Uterus (tissue), 2 donors: ENCODE results near the gene CSNK1E.

ENCODE experiments used
- CTCF ChIP-seq, 4 experiments: fragments of 200-600 bp in 2 of 4; fragments of 450-650 bp in 2 of 4; sonication (generic) in 2 of 4; IDR thresholded peaks; one replicate each; pipeline ENCODE4 v1.5.1; 2016 to 2019; ENCODE audit warnings: antibody characterized with exemption in 4 of 4, mild to moderate bottlenecking in 2 of 4, moderate library complexity in 1 of 4
- POLR2A ChIP-seq, 2 donors: fragments of 450-650 bp; IDR thresholded peaks; one replicate each; pipeline ENCODE4 v1.6.1; 2016; ENCODE audit warnings: antibody characterized with exemption in 2 of 2, mild to moderate bottlenecking in 1 of 2, moderate library complexity in 1 of 2

GRCh38 chr22:38257650-38258250, 59.5 kb downstream of the CSNK1E start:
- TF ChIP-seq CTCF (IDR thresholded peaks at IDR 0.05) (no peak), POLR2A (IDR thresholded peaks at IDR 0.05) (no peak)
